ENCODE data around the gene ARPC2. TPM values are rescaled to one million over a fixed set of nuclear protein-coding genes. Genes with fewer than 3 reads are reported as not detected.
"Not testable (repeated sequence)": the region's sequence is repeated elsewhere in the genome, so short reads cannot be mapped to it uniquely, and the experiment has no call there.

ARPC2 gene
- total RNA-seq, 1 donor from 2014 or later = 323 TPM

DNA sequence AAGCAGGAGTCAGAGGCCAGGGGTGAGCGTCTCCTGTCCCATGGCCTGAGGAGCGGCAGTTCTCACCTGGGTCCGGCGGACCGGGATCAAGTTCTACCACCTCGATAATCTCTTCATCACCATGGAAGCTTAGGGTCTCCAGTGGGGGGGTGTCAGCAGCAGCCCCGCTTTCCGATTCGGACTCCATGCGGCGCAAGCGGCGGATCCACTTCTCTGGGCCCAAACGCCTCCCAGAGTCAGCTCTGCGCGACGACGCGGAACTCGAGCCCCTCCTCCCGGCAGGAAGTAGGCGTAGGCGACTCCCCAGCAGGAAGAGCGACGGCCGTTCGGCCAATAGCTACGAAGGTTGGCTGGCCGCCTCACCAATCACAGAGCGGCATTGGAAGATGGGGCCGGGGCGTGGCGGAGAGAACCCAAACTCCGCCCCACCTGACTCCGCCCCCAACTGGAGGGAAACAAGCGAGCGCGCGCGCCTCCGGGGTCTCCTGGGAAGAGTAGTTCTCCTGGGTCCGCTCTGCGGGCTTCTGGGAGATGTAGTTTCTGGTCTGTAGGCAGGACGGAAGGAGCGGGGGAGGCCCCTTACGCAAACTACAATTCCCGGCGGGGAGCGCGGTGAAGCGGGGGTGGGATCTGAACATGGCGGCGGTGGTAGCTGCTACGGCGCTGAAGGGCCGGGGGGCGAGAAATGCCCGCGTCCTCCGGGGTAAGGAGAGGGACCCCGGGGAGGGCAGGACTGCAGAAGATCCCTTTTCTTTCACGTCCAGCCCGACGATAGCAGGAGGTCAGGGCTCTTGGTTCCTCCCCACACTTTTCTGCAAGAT lies 53.1 kb downstream of the ARPC2 start, which contains the start of the genes AAMP and PNKD:
AAMP (minus strand) TSS at position 238 of the 821 bp plus-strand sequence; CDS start at position 187, 51 bp downstream.
PNKD (plus strand) TSS at position 620 of the 821 bp plus-strand sequence; CDS start at position 637, 17 bp downstream.
- peak; percentile 100 for DNase-seq (ENCODE audit: low spot score)

GRCh38 chr2:218270721-218271486 lies 53.9 kb downstream of the ARPC2 start:
- no peak for DNase-seq (ENCODE audit: low spot score)

DNA sequence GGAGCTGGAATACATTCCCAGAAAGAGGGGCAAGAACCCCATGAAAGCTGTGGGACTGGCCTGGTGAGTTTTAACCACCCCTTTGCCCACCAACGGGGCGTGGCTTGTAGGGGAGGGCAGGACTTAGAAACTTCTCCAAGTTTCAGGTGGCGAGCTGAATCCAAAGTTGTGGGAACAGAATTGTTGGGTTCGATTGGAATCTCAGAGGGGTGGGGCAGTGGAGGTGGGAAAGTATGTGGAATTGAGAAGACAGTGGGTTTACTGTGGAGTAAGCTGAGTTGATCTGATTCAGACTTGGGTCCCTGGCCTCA lies 54.5 kb downstream of the ARPC2 start:
- DNase-seq (ENCODE audit: low spot score) = no peak

- DNase-seq (ENCODE audit: low spot score) = no peak
These were observed 55.0 kb downstream of the ARPC2 start for GRCh38 chr2:218271865-218272530.

DNA sequence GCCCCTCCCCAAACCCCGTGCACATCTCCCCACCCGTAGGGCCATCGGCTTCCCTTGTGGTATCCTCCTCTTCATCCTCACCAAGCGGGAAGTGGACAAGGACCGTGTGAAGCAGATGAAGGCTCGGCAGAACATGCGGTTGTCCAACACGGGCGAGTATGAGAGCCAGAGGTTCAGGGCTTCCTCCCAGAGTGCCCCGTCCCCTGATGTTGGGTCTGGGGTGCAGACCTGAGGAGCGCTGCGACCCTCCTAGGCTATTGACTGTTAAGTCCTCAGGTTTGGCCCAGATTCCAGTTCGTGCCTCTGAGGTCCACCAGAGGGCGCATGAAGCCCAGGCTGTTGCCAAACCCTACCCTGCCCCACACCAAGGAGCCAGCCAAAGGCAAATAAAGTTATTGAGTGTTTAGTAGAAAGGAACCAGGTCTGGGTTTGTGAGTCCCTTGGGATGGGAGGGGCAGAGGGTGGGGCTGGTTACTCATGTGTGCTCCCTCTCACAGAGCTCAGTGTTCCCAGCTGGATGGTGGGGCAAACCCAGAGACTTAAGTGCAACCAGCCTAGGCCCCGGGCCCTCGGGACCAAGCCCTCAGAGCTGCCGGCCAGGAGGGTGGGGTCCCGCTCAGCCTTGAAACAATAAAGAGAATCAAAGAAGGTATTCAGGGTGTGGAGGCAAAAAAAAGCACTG lies 55.7 kb downstream of the ARPC2 start:
- DNase-seq (ENCODE audit: low spot score) = no peak

GRCh38 chr2:218273214-218273907 lies 56.4 kb downstream of the ARPC2 start:
- not testable (repeated sequence) for DNase-seq (ENCODE audit: low spot score)

DNA sequence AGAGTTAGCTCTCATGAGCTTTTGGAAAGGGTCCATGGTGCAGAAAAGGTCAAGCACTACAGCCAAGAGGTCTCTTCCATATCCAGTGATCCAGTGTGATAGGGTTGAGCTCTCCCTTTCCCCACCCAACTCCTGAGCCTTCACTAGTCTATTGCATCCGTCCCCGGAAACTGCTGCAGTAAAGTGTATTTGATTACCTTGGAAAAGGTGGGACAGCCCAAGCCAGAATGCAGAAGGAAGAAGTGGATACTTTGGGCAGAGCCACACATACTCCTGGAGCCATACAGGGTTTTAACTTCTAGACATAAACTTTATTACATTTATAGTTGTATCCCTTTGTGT lies 56.9 kb downstream of the ARPC2 start:
- DNase-seq (ENCODE audit: low spot score) = no peak

DNA sequence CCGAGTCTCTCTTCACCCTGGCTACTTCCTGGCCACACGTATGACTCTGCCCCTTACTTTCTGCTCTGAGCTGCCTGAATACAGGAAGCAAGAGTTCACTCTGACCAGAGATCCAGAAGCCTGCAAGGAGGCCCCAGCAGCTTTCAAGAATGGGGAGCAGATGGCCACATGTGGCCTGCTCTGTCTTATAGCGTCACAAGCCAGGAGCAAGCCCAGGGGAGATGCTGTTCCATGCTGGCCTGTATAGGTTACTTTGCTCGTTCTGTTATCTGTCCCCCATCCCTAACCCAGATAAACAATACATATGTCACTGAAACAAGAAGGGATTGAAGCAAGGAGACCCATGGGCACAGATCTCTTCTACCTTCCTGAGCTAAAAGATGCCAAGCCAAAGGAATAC lies 57.6 kb downstream of the ARPC2 start:
- DNase-seq (ENCODE audit: low spot score) = no peak

DNA sequence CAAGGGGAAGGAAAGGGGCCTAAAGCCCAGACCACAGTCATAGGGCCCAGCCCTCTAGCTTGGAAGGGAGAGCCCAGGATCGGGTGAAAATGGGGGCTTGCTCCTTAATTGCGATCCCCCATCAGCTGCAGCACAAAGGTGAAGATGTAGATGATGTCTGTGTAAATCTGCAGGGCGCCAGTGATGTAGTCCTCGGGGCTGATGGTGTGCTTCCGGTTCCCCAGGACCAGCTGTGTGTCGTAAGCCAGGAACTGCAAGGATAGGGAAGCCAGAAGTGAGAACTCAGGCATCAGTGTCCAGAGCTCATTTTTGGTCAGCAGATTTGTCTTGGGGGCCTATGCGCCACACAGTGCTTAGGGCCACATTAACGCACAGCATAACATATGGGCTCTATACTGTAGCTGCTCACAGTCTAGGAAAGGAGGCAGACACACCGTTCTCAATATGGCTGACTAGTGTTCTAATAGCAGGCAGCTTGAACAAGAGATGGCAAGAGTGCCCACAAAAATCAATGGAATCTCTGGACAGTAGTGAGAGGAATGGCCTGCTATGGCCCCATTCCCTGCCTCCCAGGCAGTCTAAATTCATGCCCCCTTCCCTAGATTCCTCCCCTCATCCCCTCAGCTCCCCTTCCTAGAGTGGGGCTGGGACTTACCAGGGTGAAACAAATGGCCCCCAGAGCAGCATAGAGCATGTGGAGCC lies 58.5 kb downstream of the ARPC2 start:
- no peak for DNase-seq (ENCODE audit: low spot score)

DNA sequence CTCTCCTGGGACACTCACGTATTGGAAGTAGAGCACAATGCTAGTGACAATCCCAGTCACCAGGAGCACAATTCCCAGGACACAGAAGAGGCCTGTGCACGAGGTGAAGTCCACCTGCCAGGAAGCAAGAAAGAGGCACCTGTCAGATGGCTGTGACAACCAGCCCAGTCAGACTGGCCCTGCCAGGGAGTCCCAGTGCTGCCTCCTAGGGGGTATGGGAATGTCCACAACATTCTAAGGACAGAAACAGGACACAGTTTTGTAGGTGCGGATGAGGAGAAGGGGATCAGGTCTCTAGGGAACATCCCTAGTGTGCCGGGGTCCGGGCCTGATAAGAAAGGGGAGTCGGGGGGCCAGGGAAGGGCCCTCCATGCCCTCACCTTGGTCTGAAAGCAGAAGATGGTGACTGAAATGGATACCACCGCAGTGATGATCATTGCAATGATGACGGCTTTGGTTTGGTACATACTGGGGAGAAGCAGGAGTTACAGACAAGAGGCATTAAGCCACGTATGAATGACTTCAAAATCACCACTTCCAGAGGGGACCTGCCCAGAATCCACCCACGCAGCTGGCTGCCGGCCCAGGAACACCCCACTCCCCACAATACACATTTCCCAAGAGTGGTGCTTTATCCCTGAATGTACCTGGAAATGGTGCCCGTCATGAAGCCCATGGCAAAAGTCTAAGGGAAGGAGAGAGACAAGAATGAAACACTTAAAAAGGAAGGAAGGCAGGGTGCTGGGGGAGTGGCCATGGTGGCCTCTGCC lies 60.2 kb downstream of the ARPC2 start:
- no peak for DNase-seq (ENCODE audit: low spot score)

DNA sequence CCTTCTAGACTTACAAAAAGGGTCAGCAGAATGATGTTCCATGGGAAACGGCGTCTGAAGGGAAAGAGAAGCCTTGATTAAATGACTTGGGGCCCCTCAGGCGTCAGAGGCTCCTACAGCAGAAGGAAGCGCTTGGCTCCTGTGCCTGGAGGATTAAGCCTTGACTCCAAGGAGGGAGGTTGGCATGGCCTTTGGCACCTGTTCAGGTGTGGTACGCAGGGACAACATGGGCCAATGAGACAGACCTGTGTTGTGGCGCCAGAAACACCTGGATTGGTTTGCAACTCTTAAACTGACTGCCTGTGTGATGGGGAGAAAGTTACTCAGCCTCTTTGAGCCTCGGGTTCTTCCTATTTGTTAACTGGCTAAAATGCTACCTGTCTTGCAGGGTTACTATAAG lies 60.9 kb downstream of the ARPC2 start:
- DNase-seq (ENCODE audit: low spot score) = no peak

- no peak for DNase-seq (ENCODE audit: low spot score)
These were observed 61.8 kb downstream of the ARPC2 start for GRCh38 chr2:218278531-218279360.

- no peak for DNase-seq (ENCODE audit: low spot score)
These were observed 63.4 kb downstream of the ARPC2 start for GRCh38 chr2:218280260-218280870.

DNA sequence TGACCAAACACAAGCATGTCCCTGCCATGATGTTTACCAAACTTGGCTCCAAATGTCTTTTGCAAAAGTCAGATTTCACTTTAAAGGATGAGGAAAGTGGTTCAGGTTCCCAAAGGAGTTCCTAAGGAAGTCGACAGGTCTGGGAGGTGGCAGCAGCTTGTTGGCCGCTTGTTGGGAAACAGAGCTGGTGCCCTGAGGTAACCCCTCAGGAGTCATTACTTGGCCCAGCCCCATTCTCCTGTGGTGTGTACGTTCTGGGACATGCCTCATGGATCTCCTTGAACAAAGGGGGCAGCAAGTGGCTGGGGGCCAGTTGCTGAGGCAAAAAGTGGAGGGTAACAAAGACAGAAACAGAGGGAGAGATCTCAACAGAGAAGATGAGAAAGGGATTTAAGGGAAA lies 64.5 kb downstream of the ARPC2 start:
- no peak for DNase-seq (ENCODE audit: low spot score)

DNA sequence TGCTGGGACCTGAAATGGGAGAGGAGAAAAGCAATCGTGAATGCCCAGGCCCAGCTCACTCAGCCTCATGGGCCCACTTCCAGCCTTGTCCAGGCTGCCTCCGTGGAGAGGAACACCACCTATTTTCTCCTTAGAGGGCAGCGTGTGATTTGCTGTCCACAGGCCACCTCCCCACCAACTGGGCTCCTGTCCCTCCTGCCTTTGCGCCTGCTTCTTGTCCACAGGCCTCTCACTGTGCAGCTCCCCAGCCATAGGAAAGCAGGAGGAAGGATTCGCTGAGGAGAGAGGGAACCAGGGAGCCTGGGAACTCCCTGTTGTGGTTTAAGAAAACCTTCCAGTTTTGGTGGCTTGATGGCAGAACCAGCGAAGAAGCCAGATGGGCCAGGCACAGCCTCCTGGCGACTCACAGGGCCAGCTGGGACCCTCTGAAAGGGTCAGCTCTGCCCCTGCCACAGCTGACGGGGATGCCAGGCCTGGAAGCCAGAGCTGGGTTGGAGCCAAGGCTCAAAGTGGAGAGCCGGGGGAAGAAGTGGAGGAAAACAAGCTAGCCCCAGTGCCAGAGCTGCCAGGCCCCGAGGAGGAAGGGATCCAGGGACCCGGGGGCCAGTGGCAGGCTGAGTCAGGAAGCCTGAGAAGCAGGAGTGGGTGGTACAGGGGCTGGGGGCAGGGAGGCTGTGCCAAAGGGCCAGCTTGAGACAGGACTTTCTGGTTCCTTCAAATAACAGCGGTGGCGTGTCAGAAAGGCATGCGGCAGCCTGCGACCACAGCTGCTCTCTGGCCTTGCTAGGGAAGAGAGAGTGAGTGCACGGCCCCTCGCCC lies 65.4 kb downstream of the ARPC2 start:
- DNase-seq (ENCODE audit: low spot score) = no peak

DNA sequence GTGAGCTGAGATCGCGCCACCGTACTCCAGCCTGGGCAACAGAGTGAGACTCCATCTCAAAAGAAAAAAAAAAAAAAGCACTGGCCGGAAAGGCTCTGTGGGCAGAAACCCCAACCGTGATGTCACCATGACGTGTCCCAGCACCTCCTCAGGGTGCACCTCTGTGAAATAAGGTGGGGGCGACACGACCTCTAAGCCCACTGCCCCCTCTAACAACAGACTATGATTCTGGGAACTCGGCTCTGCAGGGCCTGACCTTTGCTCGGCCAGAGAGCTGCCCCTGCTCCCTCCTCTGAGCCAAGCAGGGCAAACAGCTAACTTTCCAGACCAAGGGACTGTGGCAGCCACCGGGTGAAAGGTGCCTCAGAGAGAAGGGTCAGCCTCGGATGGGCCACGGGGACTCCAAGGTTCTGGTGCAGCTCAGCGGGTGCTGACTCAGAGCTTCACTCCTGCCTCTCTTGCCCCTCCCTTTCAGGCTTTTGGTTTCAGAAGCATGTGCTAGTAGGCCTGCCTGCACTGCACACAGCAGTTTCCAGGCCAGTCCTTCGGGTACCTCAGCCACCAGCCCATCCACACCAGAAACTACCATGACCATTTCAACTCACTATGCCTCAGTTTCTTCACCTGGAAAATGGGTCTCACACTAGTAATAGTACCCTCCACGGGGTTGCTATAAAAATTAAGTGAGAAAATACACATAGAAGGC lies 67.3 kb downstream of the ARPC2 start:
- DNase-seq (ENCODE audit: low spot score) = no peak

- no peak for DNase-seq (ENCODE audit: low spot score)
These were observed 68.6 kb downstream of the ARPC2 start for GRCh38 chr2:218285604-218286003.

Measured in mesenteric fat pad (tissue), 1 donor.